ENCODE data around the gene FUT7.

DNA sequence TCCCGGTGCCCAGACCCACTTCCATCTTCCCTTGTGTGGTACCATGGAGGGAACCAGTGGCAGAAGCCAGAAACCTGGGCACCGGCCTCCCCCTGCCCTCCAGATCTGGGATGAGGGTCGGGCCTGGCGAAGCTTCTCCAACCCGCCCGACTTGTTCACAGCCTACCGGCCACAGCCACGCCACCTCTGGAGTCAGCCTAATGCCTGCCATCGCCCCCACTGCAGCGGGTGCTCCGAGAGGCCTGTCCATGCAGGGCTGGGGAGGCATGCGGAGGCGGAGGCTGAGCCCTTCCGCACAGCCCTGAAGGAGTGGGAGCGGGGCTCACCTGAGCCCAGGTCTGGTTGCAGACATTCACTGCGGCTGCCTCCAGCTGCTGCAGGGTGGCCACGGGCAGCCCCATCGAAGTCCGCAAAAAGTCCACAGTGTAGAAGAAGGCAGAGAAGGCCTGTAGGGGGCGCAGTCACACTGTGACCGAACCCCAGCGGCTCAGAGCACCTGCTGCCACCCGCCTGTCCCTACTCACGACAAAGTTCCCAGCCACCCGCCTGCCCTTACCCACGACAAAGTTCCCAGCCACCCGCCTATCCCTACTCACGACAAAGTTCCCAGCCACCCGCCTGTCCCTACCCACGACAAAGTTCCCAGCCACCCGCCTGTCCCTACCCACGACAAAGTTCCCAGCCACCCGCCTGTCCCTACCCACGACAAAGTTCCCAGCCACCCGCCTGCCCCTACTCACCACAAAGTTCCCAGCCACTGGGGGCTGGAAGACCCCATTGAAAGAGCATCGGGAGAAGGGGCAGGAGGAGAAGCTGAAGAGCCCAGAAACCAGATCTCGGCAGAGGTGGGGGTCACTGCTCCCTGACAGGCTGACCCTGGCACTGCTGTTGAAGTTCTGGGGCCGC is 17.9 kb upstream of the FUT7 start:
- TF ChIP-seq POLR2A (IDR thresholded peaks at IDR 0.05), result no peak
- TF ChIP-seq, protein P1, sequence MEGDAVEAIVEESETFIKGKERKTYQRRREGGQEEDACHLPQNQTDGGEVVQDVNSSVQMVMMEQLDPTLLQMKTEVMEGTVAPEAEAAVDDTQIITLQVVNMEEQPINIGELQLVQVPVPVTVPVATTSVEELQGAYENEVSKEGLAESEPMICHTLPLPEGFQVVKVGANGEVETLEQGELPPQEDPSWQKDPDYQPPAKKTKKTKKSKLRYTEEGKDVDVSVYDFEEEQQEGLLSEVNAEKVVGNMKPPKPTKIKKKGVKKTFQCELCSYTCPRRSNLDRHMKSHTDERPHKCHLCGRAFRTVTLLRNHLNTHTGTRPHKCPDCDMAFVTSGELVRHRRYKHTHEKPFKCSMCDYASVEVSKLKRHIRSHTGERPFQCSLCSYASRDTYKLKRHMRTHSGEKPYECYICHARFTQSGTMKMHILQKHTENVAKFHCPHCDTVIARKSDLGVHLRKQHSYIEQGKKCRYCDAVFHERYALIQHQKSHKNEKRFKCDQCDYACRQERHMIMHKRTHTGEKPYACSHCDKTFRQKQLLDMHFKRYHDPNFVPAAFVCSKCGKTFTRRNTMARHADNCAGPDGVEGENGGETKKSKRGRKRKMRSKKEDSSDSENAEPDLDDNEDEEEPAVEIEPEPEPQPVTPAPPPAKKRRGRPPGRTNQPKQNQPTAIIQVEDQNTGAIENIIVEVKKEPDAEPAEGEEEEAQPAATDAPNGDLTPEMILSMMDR (IDR thresholded peaks at IDR 0.05), result peak; percentile 9 to 44 (median 26)
